Stimulated activated CD4-positive, alpha-beta T cell treated with anti-CD3 and anti-CD28 coated beads, TNF-alpha, amount 100 ng/mL, for 48 hours (primary cell): Measurements from ENCODE around the gene TOP2A.
"Not testable (repeated sequence)": the region's sequence is repeated elsewhere in the genome, so short reads cannot be mapped to it uniquely, and the experiment has no call there.

Experiments used
- DNase-seq, 3 donors: peaks; one replicate each; pipeline ENCODE4 v3.0.0-alpha.2; 2020; ENCODE audit warnings: low read depth in 3 of 3

The TOP2A gene

DNA sequence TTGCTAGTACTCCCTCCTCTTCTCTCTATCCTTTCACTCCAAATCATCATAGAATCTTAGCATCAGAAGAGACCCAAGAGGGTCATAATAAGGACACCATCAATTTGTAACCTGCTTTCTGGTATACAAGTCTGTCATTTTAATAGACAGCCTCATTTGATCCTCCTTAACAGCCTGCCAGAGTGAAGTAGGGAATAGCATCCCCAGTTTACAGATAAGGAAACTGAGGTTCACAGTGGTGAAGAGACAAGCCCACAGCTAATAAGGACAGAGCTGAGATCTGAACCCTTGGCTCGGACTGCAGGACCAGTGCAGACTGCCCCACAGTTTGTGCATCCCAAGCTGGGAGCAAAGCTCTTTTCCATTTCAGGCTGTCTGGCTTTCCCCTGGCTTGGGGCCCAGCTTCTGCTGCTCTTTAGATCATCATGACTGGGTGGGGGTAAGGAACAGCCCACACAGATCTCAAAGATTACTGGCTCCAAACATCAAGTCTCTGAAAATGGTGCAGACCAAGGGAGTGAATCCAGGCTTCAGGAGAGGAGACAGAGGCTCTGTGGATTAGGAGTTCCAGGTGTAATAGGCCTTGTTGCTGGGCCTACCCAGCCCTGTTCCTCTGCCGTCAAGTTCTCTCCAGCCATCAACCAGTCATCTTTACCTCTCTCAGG, 15.3 kb upstream of the TOP2A start:
- DNase-seq = no peak

DNA sequence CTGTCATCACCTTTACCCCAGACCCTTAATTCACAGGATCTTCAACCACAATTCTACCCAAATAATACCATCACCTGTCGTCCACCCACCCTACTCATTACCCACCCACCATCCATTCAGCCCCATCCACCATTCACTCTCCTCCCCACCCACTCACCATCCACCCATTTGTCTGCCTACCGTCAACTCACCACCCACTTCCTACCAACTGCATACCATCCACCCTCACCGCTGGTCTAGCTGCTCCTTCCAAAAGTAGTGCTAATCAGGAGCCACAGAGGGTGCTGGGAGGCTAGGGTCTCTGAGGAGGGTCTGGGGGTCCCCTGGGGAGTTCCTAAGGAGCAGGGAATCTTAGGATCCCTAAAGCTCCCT, 13.5 kb upstream of the TOP2A start:
- no peak for DNase-seq

DNA sequence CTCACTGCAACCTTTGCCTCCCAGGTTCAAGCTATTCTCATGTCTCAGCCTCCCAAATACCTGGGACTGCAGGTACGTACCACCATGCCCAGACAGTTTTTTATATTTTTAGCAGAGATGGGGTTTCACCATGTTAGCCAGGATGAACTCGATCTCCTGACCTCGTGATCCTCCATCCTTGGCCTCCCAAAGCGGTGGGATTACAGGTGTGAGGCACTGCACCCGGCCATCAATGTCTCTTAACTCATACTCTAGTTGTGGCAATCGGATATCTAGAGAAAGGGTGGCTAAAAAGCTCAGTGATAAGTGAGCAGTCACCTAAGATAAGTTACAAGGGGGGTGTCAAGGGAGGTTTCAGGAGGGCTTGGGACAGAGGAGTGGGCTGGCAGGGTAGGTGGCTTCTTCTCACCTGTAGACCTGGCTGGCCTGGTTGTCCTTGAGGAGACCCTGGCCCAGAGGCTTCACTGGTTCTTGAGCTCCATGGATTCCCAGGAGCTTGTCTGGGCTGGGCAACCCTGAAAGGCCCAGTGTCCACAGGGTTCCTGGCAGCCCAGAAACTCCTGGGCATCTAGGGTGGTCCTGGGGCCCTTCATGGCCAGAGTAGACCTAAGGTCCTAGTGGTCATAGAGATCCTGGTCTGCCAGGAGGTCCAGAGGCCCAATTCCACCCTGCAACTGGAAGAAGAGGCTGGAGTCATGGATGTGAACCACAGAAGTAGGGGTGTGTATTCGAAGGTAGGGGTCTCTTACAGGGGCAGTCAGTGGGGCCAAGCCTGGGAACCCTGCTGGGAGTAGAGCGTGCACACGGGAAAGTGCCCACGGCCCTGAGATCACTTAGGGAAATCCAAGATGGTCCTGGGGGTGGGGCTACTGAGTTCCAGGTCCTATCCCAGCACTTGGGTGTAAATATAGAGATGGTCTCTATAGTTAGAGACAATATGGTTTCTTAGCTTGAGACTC, 12.9 kb upstream of the TOP2A start:
- no peak for DNase-seq

DNA sequence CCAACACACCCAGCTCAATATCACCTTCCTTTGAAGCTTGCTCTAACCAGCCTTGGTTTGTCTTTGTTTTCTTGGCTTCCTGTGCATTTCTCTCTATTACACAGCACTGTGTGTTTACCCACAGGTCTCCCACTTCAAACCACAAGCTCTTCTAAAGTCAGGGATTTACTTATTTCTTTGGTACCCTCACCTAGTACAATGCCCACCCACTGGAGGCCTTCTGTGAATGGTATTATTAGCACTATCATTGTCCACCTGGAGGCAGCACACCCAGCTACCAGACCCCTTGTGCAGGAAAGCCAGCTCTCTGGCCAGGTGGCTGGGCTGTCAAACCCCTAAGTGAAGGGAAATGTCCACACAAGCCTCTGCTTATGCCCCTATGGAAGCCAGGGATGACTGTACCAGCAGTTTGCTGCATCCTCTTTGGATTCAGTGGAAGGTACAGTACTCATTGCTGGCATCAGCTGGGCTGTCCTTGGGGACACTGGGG, 9.4 kb upstream of the TOP2A start:
- DNase-seq = no peak

DNA sequence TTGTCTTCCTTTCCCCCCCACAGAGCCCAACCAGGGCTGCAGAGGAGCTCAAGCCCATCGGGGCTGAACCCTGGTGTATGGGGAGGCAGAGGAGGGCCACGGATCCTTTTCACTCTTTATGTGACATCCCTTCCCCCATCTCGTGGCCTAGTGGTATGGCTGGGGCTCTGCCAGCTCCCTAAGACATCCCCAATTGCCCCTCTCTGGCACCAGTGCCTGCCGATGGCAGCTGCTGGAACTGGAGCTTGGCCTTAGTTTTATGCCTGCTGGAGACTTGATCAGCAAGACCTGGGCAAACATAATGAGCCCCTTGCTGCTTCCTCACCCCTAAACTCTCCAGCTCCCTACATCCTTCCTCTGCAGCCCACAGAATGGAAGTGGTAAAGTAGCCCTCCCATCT, 8.0 kb upstream of the TOP2A start:
- no peak for DNase-seq

DNA sequence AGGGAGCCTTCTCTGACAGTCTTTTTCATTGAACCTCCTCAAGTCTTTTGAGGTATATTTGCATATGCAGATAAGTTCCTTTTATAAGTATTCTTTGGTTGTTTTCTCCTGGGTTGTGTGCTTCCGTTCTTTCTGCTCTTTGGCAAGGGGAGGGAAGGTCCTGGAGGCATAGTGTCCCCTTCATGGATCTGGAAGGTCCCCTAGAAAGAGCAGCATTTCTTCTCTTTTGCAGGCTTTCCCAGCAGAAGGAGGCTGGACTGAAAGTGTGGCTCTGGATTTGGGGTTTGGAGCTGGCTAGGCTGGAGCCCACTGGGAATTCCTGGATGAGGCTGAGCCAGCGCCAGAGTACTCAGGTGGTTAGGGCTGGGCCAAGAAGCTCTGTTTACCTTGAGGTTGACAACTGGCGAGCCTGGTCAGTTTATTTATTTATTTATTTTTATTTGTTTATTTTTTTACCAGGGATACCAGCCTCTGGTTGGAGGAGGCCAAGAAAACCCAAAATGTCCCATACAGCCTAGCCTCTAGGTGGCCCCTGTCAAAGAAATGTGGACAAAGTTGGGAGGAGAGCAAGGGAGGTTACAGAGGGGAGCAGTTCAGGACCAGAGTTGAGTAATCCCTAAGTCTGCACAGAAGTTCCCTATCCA, 5.4 kb upstream of the TOP2A start:
- DNase-seq = no peak

DNA sequence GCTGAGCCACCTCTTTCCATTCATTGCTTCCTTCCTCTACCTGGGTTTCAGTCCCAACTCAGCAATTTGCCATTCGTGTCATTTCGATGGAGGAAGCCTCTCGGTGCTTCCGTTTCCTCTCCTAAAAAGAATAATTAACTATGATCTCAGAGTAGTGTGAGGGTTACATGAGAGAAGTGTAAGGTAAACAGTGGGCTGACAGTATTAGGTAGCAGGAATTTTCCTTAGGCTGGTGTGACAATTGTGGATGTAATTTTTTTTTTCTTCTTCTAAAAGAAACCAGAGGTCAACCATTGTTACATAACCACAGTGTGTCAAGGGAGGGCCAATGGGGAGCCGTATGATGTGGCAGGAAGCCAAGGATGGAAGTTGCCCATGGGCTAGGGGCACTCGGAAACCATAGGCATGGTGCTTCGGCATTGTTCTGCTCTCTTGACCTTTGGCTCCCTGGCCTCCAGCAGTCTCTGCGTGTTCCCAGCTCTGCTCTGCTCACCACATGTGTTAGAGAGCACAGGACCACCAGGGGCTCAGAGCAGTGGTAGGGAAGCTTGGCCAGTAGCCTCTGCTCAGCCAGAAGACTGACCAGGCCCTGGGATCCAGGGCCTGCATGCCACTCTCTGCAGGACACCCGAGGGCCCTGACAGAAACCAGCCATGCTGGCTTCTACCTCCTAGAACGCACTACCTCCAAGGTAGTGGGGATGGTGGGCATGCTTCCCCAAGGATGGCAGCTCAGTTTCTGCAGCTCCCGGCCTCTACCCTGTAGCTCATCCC, 2.0 kb upstream of the TOP2A start:
- no peak for DNase-seq

DNA sequence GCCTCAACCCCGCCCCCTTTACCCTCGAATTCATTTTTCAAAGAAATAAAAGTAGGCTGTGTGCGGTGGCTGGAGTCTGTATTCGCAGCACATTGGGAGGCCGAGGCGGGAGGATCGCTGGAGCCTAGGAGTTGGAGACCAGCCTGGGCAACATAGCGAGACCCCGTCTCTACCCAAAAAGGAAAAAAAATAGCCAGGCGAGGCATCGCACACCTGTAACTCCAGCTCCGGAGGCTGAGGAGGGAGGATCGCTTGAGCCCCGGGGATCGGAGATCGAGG, 671 bp upstream of the TOP2A start:
- DNase-seq = peak in 1 of 3 donors; percentile 23

DNA sequence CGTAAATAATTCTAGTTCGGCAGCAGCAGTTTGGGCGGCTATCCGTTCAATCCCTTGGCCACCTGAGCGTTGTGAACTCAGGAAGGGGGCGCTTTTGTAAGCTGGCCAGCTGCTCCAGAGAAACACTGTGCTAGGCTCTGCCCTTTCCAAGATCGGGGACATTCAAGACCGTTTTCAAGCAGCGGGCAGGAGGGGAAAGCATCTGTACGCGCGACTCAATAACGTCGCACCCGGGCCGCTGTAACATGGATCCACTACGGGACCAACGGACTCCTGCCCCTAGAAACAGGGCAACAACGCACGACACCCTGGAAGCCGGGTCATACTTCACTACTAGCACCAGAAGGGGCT, 463 bp downstream of the TOP2A start:
- DNase-seq = peak in 1 of 3 donors; percentile 18

DNA sequence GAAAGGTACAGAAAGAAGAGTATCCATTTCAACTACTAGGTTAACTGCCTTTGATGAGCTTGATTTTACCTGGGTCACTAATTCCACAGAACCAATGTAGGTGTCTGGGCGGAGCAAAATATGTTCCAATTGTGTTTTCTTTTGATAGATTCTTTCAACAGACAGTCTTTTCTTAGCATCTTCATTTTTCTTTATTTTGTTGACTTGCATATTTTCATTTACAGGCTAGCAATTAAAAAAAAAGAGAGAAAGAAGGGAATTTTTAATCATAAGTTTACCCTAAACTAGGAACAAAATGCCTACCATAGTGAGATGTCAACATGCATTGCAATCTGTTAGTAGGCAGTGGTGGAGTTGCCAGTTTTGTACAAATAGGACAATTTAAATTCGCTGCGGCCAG, 1.0 kb downstream of the TOP2A start:
- DNase-seq = no peak

DNA sequence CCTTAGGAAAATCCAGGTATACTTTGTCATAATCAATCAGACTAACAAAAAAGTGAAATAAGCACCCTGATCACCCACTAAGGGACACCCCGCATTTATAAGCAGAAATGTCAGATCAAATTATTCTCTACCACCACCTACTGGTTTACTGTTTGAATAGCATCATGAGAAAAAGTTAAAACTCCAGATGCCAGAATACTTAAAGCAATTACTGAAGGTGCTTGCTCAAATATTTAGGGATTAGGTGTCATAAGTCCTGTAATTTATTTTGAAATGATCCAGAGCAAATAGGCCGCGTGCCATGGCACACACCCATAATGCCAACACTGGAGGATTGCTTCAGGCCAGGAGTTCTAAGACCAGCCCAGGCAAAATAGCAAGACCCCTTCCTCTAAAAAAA, 2.3 kb downstream of the TOP2A start:
- DNase-seq = no peak

DNA sequence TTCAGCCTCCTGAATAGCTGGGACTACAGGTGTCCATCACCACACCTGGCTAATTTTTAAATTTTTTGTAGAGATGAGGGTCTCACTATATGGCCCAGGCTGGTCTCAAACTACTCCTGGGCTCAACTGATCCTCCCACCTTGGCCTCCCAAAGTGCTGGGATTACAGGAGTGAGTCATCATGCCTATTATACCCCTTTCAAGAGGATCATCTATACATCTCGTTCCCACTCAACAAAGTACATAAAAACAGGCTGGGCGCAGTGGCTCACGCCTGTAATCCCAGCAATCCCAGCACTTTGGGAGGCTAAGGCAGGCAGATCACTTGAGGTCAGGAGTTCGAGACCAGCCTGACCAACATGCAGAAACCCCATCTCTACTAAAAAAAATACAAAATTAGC, 3.4 kb downstream of the TOP2A start:
- DNase-seq = not testable (repeated sequence)

DNA sequence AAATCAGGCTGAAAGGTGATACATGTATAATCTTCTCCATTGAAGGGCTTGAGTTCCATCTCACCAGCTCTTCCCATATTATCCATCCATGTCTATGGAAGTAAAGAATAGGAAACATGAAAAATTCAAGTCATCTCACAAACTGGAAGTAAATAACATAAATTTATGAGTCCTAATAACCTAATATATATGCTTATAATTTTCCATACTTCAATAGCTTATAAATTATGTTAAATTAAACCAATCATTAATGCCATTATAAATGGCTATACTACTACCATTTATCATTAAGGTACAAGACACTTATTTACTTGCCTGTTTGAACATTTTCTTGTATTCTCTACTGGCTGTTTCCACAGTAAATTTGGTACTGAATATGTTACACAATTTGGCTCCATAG, 4.8 kb downstream of the TOP2A start:
- DNase-seq = no peak

DNA sequence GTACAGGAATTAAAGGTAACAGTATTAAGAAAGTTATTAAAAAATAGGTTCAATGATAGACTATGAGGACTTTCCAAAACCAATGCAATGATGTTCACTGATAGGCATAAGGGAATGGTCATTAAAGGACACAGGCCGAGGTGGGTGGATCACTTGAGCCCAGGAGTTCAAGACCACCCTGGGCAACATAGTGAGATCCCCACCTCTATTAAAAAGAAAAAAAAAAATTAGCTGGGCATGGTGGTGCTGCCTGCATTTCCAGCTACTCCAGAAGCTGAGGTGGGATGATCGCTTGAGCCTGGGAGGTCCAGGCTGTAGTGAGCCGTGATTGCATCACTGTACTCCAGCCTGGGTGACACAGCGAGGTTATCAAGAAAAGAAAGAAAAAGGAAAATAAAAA, 5.9 kb downstream of the TOP2A start:
- no peak for DNase-seq

DNA sequence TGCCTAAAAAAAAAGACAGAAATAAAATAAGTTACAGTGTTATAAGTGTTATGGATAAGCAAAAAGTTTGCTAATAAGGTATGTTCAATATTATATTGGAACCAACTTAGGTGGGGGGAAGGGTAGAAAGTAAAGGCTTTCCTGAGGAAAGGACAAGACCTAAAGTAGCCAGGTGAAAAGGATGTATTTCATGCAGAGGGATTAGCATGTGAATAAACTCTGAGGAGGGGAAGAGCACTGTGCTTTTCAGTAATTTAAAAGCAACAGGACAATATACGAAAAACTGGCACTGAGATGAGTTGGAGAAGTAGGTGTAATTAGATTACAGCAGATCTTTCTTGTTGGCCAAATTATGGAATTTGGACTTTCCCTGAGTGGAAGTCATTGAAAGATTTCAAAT, 7.6 kb downstream of the TOP2A start:
- no peak for DNase-seq

DNA sequence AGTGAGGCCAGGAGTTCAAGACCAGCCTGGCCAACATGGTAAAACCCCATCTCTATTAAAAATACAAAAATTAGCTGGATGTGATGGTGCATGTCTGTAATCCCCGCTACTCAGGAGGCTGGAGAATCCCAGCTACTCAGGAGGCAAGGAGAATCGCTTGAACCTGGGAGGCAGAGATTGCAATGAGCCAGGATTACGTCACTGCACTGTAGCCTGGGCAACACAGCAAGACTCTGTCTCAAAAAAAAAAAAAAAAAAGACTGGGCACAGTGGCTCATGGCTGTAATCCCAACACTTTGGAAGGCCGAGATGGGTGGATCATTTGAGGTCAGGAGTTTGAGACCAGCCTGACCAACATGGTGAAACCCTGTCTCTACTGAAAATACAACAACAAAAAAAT, 8.2 kb downstream of the TOP2A start:
- DNase-seq = not testable (repeated sequence)

DNA sequence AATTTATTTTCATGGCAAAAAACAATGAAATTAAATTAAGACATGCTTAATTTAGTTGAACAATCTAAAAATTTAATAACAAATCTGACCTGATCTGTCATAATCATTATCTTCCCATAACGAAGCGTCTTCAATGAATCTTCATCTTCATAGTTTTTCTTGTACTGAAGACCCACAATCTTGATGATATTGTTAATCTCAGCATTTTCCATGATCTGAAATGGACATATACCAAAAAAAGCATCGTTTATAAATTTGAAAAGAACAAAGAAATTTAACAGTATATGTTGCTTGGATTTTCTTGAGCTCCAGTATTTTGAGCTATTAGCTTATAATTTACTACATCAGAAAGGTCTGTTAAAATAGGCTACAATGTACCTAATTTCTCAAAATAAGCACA, 10.2 kb downstream of the TOP2A start:
- no peak for DNase-seq

DNA sequence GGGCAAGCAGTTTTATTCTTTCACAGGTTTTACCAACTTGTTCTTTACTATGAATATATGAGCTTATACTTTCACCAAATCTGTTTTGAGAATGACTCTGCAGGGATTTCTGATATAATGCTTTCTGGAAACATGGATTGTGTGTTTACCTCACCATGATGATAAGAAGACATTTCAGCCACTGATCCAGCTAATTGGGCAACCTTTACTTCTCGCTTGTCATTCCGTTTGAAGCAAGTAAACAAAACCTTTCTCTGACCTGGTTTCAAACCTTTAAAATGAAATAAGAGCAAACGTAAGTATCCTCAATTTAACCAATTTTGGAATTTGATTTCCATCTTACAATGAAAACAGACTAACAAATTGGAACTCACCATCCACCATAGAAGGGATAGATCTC, 13.7 kb downstream of the TOP2A start:
- no peak for DNase-seq

DNA sequence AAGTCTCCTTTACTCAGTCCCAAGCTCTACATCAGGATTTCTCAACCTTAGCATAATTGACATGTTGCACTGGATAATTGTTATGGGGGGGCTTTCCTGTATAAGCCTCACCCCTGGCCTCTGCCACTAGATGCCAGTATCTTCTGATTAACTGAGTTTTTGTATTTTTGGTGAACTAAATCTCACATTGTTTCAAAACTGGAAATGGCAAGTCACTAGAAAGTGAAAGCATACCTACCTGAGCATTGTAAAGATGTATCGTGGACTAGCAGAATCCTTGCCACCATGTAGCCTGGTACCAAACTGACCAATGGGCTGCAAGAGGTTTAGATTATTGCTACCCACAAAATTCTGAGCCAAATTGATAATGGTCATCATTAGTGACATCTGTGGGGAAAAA, 15.0 kb downstream of the TOP2A start:
- DNase-seq = no peak

DNA sequence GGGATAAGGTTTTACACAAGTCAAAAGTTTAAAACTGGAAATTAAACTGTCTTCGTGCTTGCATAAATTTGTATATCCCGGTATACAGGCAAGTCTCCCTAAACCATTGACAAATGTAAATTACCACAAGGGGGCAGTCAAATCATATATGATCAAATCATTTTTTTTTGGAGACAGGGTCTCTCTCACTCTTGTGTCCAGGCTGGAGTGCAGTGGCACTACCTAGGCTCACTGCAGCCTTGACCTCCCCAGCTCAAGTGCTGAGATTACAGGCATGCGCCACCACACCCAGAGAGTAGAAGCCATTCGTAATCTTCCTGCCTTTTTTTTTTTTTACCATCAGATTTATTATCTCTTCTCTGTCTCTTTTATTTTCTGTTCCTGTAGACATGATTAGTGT, 18.5 kb downstream of the TOP2A start:
- no peak for DNase-seq

DNA sequence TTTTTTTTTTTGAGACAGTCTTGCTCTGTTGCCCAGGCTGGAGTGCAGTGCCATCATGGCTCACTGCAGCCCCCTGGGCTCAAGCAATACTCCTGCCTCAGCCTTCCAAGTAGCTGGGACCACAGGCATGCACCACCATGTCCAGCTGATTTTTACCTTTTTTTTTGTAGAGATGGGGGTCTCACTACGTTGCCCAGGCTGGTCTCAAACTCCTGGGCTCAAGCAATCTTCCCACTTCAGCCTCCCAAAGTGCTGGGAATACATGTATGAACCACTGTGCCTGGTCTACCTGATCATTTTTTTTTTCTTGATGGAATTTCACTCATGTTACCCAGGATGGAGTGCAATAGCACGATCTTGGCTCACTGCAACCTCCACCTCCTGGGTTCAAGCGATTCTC, 31.1 kb downstream of the TOP2A start:
- not testable (repeated sequence) for DNase-seq

DNA sequence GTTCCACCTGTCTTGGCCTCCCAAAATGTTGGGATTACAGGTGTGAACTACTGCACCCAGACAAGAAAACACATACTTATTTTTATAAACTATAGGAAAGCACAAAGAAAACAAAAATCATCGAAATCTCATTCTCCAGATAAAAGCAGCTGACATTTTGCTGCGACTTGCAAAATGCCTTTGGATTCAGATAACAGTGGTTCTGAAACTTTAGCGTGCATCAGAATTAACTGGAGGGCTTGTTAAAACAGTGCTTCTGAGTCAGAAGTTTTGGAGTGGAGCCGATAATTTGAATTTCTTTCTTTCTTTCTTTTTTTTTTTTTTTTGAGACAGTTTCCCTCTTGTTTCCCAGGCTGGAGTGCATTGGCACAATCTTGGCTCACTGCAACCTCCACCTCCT, 35.4 kb downstream of the TOP2A start:
- DNase-seq = no peak
